Measurements from ENCODE around the gene ADPGK.

ADPGK gene

GRCh38 chr15:72782274-72783003 lies 1.1 kb downstream of the ADPGK start:
- Histone ChIP-seq H4K20me1 (ENCODE audit: insufficient read depth, low read length, poor library complexity, severe bottlenecking) (peaks cover 25% of the 10 kb centered on the region), H3K9me3 (ENCODE audit: insufficient read depth, low read depth, low read length) (no peaks in the 10 kb centered on the region), H3K9me2 (replicated peaks; ENCODE audit: low read depth, low read length) (no peaks in the 10 kb centered on the region), H3K27me3 (ENCODE audit: insufficient read depth, low read length, poor library complexity, severe bottlenecking) (no peaks in the 10 kb centered on the region), H3K4me3 (ENCODE audit: low read length, poor library complexity, severe bottlenecking) (peak overlapping the region; percentile 88), H3K4me1 (ENCODE audit: insufficient read depth, low read length, poor library complexity, severe bottlenecking) (peaks cover 41% of the 10 kb centered on the region), H2AFZ (ENCODE audit: low read length) (0 out of 2 replicates have a peak overlapping the region, but pooled peaks have one; percentile 80), H3K4me2 (ENCODE audit: low read depth, low read length, poor library complexity, severe bottlenecking) (peak overlapping the region; percentile 76), H3K36me3 (ENCODE audit: insufficient read depth, low read length) (no peaks in the 10 kb centered on the region), H3F3A (ENCODE audit: low read depth) (no peaks in the 10 kb centered on the region), H3K79me2 (ENCODE audit: insufficient read depth, low read length) (peaks cover 58% of the 10 kb centered on the region), H3K9ac (ENCODE audit: low read depth, low read length, poor library complexity, severe bottlenecking) (peak overlapping the region; percentile 84)
- TF ChIP-seq CTCF (conservative IDR thresholded peaks at IDR 0.05; ENCODE audit: low read length), result no peak
- no peak for TF ChIP-seq EZH2phosphoT487 (IDR thresholded peaks at IDR 0.05; ENCODE audit: borderline replicate concordance)

- H3K4me3 ChIP-seq (ENCODE audit: low read length, poor library complexity, severe bottlenecking), result peak overlapping the region; percentile 88
- H3K4me1 ChIP-seq (ENCODE audit: insufficient read depth, low read length, poor library complexity, severe bottlenecking), result peaks cover 41% of the 10 kb centered on the region
- no peaks in the 10 kb centered on the region for H3F3A ChIP-seq (ENCODE audit: low read depth)
- no peaks in the 10 kb centered on the region for H3K9me2 ChIP-seq (replicated peaks; ENCODE audit: low read depth, low read length)
- H3K27me3 ChIP-seq (ENCODE audit: insufficient read depth, low read length, poor library complexity, severe bottlenecking), result no peaks in the 10 kb centered on the region
- no peaks in the 10 kb centered on the region for H3K9me3 ChIP-seq (ENCODE audit: insufficient read depth, low read depth, low read length)
- peaks cover 66% of the 10 kb centered on the region for H3K79me2 ChIP-seq (ENCODE audit: insufficient read depth, low read length)
- TF ChIP-seq EZH2phosphoT487 (IDR thresholded peaks at IDR 0.05; ENCODE audit: borderline replicate concordance), result no peak
- no peak for TF ChIP-seq CTCF (conservative IDR thresholded peaks at IDR 0.05; ENCODE audit: low read length)
- H3K36me3 ChIP-seq (ENCODE audit: insufficient read depth, low read length), result no peaks in the 10 kb centered on the region
- peak overlapping the region; percentile 84 for H3K9ac ChIP-seq (ENCODE audit: low read depth, low read length, poor library complexity, severe bottlenecking)
- peaks cover 27% of the 10 kb centered on the region for H4K20me1 ChIP-seq (ENCODE audit: insufficient read depth, low read length, poor library complexity, severe bottlenecking)
- H2AFZ ChIP-seq (ENCODE audit: low read length), result no peak overlapping the region
- peak overlapping the region; percentile 76 for H3K4me2 ChIP-seq (ENCODE audit: low read depth, low read length, poor library complexity, severe bottlenecking)
Observed at GRCh38 chr15:72781631-72782030, 1.9 kb downstream of the ADPGK start.

GRCh38 chr15:72778796-72779195 lies 4.8 kb downstream of the ADPGK start:
- no peak for TF ChIP-seq EZH2phosphoT487 (IDR thresholded peaks at IDR 0.05; ENCODE audit: borderline replicate concordance)
- no peak for TF ChIP-seq CTCF (conservative IDR thresholded peaks at IDR 0.05; ENCODE audit: low read length)
- Histone ChIP-seq H3K4me3 (ENCODE audit: low read length, poor library complexity, severe bottlenecking) (peak overlapping the region; percentile 16), H3K9ac (ENCODE audit: low read depth, low read length, poor library complexity, severe bottlenecking) (no peak overlapping the region), H3K4me1 (ENCODE audit: insufficient read depth, low read length, poor library complexity, severe bottlenecking) (peaks cover 33% of the 10 kb centered on the region), H3K9me2 (replicated peaks; ENCODE audit: low read depth, low read length) (no peaks in the 10 kb centered on the region), H3F3A (ENCODE audit: low read depth) (no peaks in the 10 kb centered on the region), H3K79me2 (ENCODE audit: insufficient read depth, low read length) (peaks cover 84% of the 10 kb centered on the region), H3K36me3 (ENCODE audit: insufficient read depth, low read length) (peaks cover 10% of the 10 kb centered on the region; the same call in 1 of the 2 replicates), H2AFZ (ENCODE audit: low read length) (no peak overlapping the region), H4K20me1 (ENCODE audit: insufficient read depth, low read length, poor library complexity, severe bottlenecking) (peaks cover 33% of the 10 kb centered on the region), H3K4me2 (ENCODE audit: low read depth, low read length, poor library complexity, severe bottlenecking) (peak overlapping the region; percentile 55), H3K9me3 (ENCODE audit: insufficient read depth, low read depth, low read length) (no peaks in the 10 kb centered on the region), H3K27me3 (ENCODE audit: insufficient read depth, low read length, poor library complexity, severe bottlenecking) (no peaks in the 10 kb centered on the region)

Data from Loucy (cell line).